Measurements from ENCODE around the gene ZER1.

Gene ZER1

GRCh38 chr9:128773049-128773448 lies 1.3 kb upstream of the ZER1 start:
- Mint-ChIP-seq H3K27me3 (no peaks in the 10 kb centered on the region), H3K36me3 (ENCODE audit: low read depth) (peaks cover 4% of the 10 kb centered on the region), H3K4me3 (peak overlapping the region; percentile 93), H3K27ac (no peak overlapping the region), H3K4me1 (ENCODE audit: low read depth) (peaks cover 29% of the 10 kb centered on the region), H3K9me3 (no peaks in the 10 kb centered on the region)
- no peak for DNase-seq

GRCh38 chr9:128771094-128771721 lies 519 bp downstream of the ZER1 start:
- Mint-ChIP-seq H3K9me3 (no peaks in the 10 kb centered on the region), H3K27me3 (no peaks in the 10 kb centered on the region), H3K4me1 (ENCODE audit: low read depth) (peaks cover 36% of the 10 kb centered on the region), H3K36me3 (ENCODE audit: low read depth) (peaks cover 8% of the 10 kb centered on the region), H3K4me3 (peak overlapping the region; percentile 93), H3K27ac (peak overlapping the region; percentile 94)
- no peak for DNase-seq

- H3K27me3 Mint-ChIP-seq, result no peaks in the 10 kb centered on the region
- peak overlapping the region; percentile 93 for H3K4me3 Mint-ChIP-seq
- no peak for DNase-seq
- H3K27ac Mint-ChIP-seq, result peak overlapping the region; percentile 94
- H3K9me3 Mint-ChIP-seq, result no peaks in the 10 kb centered on the region
- peaks cover 8% of the 10 kb centered on the region for H3K36me3 Mint-ChIP-seq (ENCODE audit: low read depth)
- peaks cover 36% of the 10 kb centered on the region for H3K4me1 Mint-ChIP-seq (ENCODE audit: low read depth)
These were observed 1.3 kb downstream of the ZER1 start for GRCh38 chr9:128770286-128771030.

- Mint-ChIP-seq H3K4me3 (no peak overlapping the region), H3K9me3 (no peaks in the 10 kb centered on the region), H3K27ac (no peak overlapping the region), H3K27me3 (no peaks in the 10 kb centered on the region), H3K36me3 (ENCODE audit: low read depth) (peaks cover 10% of the 10 kb centered on the region), H3K4me1 (ENCODE audit: low read depth) (peaks cover 44% of the 10 kb centered on the region)
- DNase-seq, result no peak
These were observed 3.1 kb downstream of the ZER1 start for GRCh38 chr9:128768606-128769005.

- Mint-ChIP-seq H3K36me3 (ENCODE audit: low read depth) (peaks cover 6% of the 10 kb centered on the region), H3K27ac (no peak overlapping the region), H3K9me3 (no peaks in the 10 kb centered on the region), H3K4me1 (ENCODE audit: low read depth) (peaks cover 32% of the 10 kb centered on the region), H3K4me3 (no peak overlapping the region), H3K27me3 (no peaks in the 10 kb centered on the region)
- no peak for DNase-seq
These were observed 6.2 kb downstream of the ZER1 start for GRCh38 chr9:128765499-128765898.

GRCh38 chr9:128764361-128764760 lies 7.4 kb downstream of the ZER1 start:
- Mint-ChIP-seq H3K4me1 (ENCODE audit: low read depth) (peaks cover 22% of the 10 kb centered on the region), H3K27me3 (no peaks in the 10 kb centered on the region), H3K36me3 (ENCODE audit: low read depth) (peaks cover 6% of the 10 kb centered on the region), H3K4me3 (no peak overlapping the region), H3K27ac (peak overlapping the region; percentile 31), H3K9me3 (no peaks in the 10 kb centered on the region)
- DNase-seq, result no peak

GRCh38 chr9:128762671-128763449 lies 8.9 kb downstream of the ZER1 start:
- Mint-ChIP-seq H3K36me3 (ENCODE audit: low read depth) (peaks cover 6% of the 10 kb centered on the region), H3K27ac (no peak overlapping the region), H3K9me3 (no peaks in the 10 kb centered on the region), H3K4me1 (ENCODE audit: low read depth) (peaks cover 14% of the 10 kb centered on the region), H3K4me3 (no peak overlapping the region), H3K27me3 (no peaks in the 10 kb centered on the region)
- DNase-seq, result no peak

- Mint-ChIP-seq H3K4me3 (no peak overlapping the region), H3K9me3 (no peaks in the 10 kb centered on the region), H3K36me3 (ENCODE audit: low read depth) (peaks cover 11% of the 10 kb centered on the region), H3K27me3 (no peaks in the 10 kb centered on the region), H3K27ac (no peak overlapping the region), H3K4me1 (ENCODE audit: low read depth) (peaks cover 3% of the 10 kb centered on the region)
- DNase-seq, result no peak
These were observed 14.1 kb downstream of the ZER1 start for GRCh38 chr9:128757602-128758001.

GRCh38 chr9:128753627-128754026 lies 18.1 kb downstream of the ZER1 start:
- H3K9me3 Mint-ChIP-seq, result no peaks in the 10 kb centered on the region
- no peaks in the 10 kb centered on the region for H3K27me3 Mint-ChIP-seq
- no peak overlapping the region for H3K4me3 Mint-ChIP-seq
- DNase-seq, result no peak
- H3K4me1 Mint-ChIP-seq (ENCODE audit: low read depth), result peaks cover 3% of the 10 kb centered on the region
- no peak overlapping the region for H3K27ac Mint-ChIP-seq
- H3K36me3 Mint-ChIP-seq (ENCODE audit: low read depth), result peaks cover 31% of the 10 kb centered on the region

GRCh38 chr9:128750926-128751595 lies 20.7 kb downstream of the ZER1 start:
- Mint-ChIP-seq H3K4me1 (ENCODE audit: low read depth) (no peaks in the 10 kb centered on the region), H3K27me3 (no peaks in the 10 kb centered on the region), H3K36me3 (ENCODE audit: low read depth) (peaks cover 36% of the 10 kb centered on the region), H3K9me3 (no peaks in the 10 kb centered on the region), H3K27ac (no peak overlapping the region), H3K4me3 (no peak overlapping the region)
- no peak for DNase-seq

GRCh38 chr9:128747241-128747640 lies 24.5 kb downstream of the ZER1 start:
- Mint-ChIP-seq H3K4me3 (no peak overlapping the region), H3K9me3 (no peaks in the 10 kb centered on the region), H3K27ac (no peak overlapping the region), H3K36me3 (ENCODE audit: low read depth) (peaks cover 26% of the 10 kb centered on the region), H3K4me1 (ENCODE audit: low read depth) (no peaks in the 10 kb centered on the region), H3K27me3 (no peaks in the 10 kb centered on the region)
- DNase-seq, result no peak

GRCh38 chr9:128743421-128743820 lies 28.3 kb downstream of the ZER1 start:
- no peaks in the 10 kb centered on the region for H3K4me1 Mint-ChIP-seq (ENCODE audit: low read depth)
- no peak overlapping the region for H3K27ac Mint-ChIP-seq
- no peak overlapping the region for H3K4me3 Mint-ChIP-seq
- peaks cover 26% of the 10 kb centered on the region for H3K36me3 Mint-ChIP-seq (ENCODE audit: low read depth)
- DNase-seq, result no peak
- no peaks in the 10 kb centered on the region for H3K27me3 Mint-ChIP-seq
- no peaks in the 10 kb centered on the region for H3K9me3 Mint-ChIP-seq

GRCh38 chr9:128742401-128742800 lies 29.3 kb downstream of the ZER1 start:
- no peak overlapping the region for H3K27ac Mint-ChIP-seq
- no peak overlapping the region for H3K4me3 Mint-ChIP-seq
- H3K9me3 Mint-ChIP-seq, result no peaks in the 10 kb centered on the region
- H3K4me1 Mint-ChIP-seq (ENCODE audit: low read depth), result no peaks in the 10 kb centered on the region
- H3K36me3 Mint-ChIP-seq (ENCODE audit: low read depth), result peaks cover 27% of the 10 kb centered on the region
- no peaks in the 10 kb centered on the region for H3K27me3 Mint-ChIP-seq
- no peak for DNase-seq

- Mint-ChIP-seq H3K4me3 (no peak overlapping the region), H3K4me1 (ENCODE audit: low read depth) (no peaks in the 10 kb centered on the region), H3K9me3 (no peaks in the 10 kb centered on the region), H3K36me3 (ENCODE audit: low read depth) (peaks cover 42% of the 10 kb centered on the region), H3K27me3 (no peaks in the 10 kb centered on the region), H3K27ac (no peak overlapping the region)
- DNase-seq, result no peak
These were observed 36.4 kb downstream of the ZER1 start for GRCh38 chr9:128735373-128735772.
